Neural cell (in vitro differentiated cells): Measurements from ENCODE around the gene ITM2C. TPM values are rescaled to one million over a fixed set of nuclear protein-coding genes. Genes with fewer than 3 reads are reported as not detected.

Experiments used
- H2AFZ ChIP-seq: fragments of 200-600, 300-800 bp; sonication (generic), shearing (Covaris generic); 2 replicates; pipeline ENCODE4 v1.6.0; 2014; ENCODE audit warnings: low read depth, mild to moderate bottlenecking, antibody characterized with exemption, low read length, moderate library complexity
- H3F3A ChIP-seq: fragments of 200-600 bp; shearing (Covaris generic); 2 replicates; pipeline ENCODE4 v1.6.1; 2016; ENCODE audit warnings: mild to moderate bottlenecking, moderate library complexity, mixed read lengths, antibody characterized with exemption, low read length; ENCODE audit not compliant: insufficient read depth, poor library complexity, severe bottlenecking
- H3K27ac ChIP-seq: fragments of 200-600, 300-800 bp; sonication (generic), shearing (Covaris generic); 2 replicates; pipeline ENCODE4 v1.5.1; 2014; ENCODE audit warnings: mild to moderate bottlenecking, low read length, moderate library complexity
- H3K27me3 ChIP-seq: fragments of 300-800, 200-600 bp; sonication (generic), shearing (Covaris generic); 2 replicates; pipeline ENCODE4 v1.6.0; 2014; ENCODE audit warnings: mild to moderate bottlenecking, low read depth, low read length, moderate library complexity; ENCODE audit not compliant: insufficient read depth
- H3K36me3 ChIP-seq: fragments of 300-800, 200-600 bp; sonication (generic), shearing (Covaris generic); 2 replicates; pipeline ENCODE4 v1.5.1; 2014; ENCODE audit warnings: mild to moderate bottlenecking, antibody characterized with exemption, low read length, moderate library complexity; ENCODE audit not compliant: insufficient read depth
- H3K4me2 ChIP-seq: fragments of 300-800, 200-600 bp; sonication (generic), shearing (Covaris generic); 2 replicates; pipeline ENCODE4 v1.6.0; 2014; ENCODE audit warnings: mild to moderate bottlenecking, low read length
- H3K4me3 ChIP-seq: fragments of 300-800, 200-600 bp; sonication (generic), shearing (Covaris generic); 2 replicates; pipeline ENCODE4 v1.5.1; 2014; ENCODE audit warnings: mild to moderate bottlenecking, low read length, moderate library complexity
- H3K79me2 ChIP-seq: fragments of 200-600 bp; shearing (Covaris generic); replicated peaks from 2 replicates; pipeline ENCODE4 v1.6.0; 2014; ENCODE audit warnings: mild to moderate bottlenecking, low read length, moderate library complexity; ENCODE audit not compliant: insufficient read depth
- H3K9ac ChIP-seq: fragments of 300-800, 200-600 bp; sonication (generic), shearing (Covaris generic); 2 replicates; pipeline ENCODE4 v1.6.1; 2016; ENCODE audit warnings: mild to moderate bottlenecking, low read length, mixed read lengths
- H3K9me2 ChIP-seq: fragments of 200-600 bp; shearing (Covaris generic); 2 replicates; pipeline ENCODE4 v1.6.1; 2016; ENCODE audit warnings: mild to moderate bottlenecking, low read length, mixed read lengths; ENCODE audit not compliant: insufficient read depth
- H3K9me3 ChIP-seq: fragments of 200-600, 300-800 bp; sonication (generic), shearing (Covaris generic); 2 replicates; pipeline ENCODE4 v1.6.1; 2016; ENCODE audit warnings: mild to moderate bottlenecking, mixed run types, low read length, moderate library complexity, mixed read lengths
- H4K20me1 ChIP-seq: fragments of 200-600 bp; shearing (Covaris generic); 2 replicates; pipeline ENCODE4 v1.6.1; 2016; ENCODE audit warnings: mild to moderate bottlenecking, mixed run types; ENCODE audit not compliant: insufficient read depth
- EP300 ChIP-seq: fragments of 450-650 bp; conservative IDR thresholded peaks from 2 replicates; pipeline ENCODE4 v1.6.1; 2014; ENCODE audit warnings: antibody characterized with exemption, mild to moderate bottlenecking, moderate library complexity; ENCODE audit not compliant: poor library complexity, severe bottlenecking
- EZH2 ChIP-seq: fragments of 200-600, 300-800 bp; shearing (Covaris generic), sonication (generic); IDR thresholded peaks from 2 replicates; pipeline ENCODE4 v1.6.1; 2014; ENCODE audit warnings: antibody characterized with exemption, low read length, borderline replicate concordance, mild to moderate bottlenecking; ENCODE audit not compliant: insufficient read depth, poor library complexity, severe bottlenecking
- MXI1 ChIP-seq: fragments of 450-650 bp; conservative IDR thresholded peaks from 2 replicates; pipeline ENCODE4 v1.6.1; 2014; ENCODE audit warnings: antibody characterized with exemption, mild to moderate bottlenecking; ENCODE audit not compliant: poor library complexity, severe bottlenecking
- POLR2AphosphoS5 ChIP-seq: IDR thresholded peaks from 2 replicates; pipeline ENCODE4 v1.6.1; 2012
- RAD21 ChIP-seq: fragments of 450-650 bp; conservative IDR thresholded peaks from 2 replicates; pipeline ENCODE4 v1.6.1; 2014; ENCODE audit warnings: antibody characterized with exemption, mild to moderate bottlenecking, moderate library complexity
- SMC3 ChIP-seq: fragments of 450-650 bp; conservative IDR thresholded peaks from 2 replicates; pipeline ENCODE4 v1.6.1; 2014; ENCODE audit warnings: antibody characterized with exemption, mild to moderate bottlenecking, moderate library complexity; ENCODE audit not compliant: poor library complexity
- TAF1 ChIP-seq: IDR thresholded peaks from 2 replicates; pipeline ENCODE4 v1.6.1; 2012; ENCODE audit warnings: low read depth
- polyA plus RNA-seq: library from polyadenylated mRNA; depleted of rRNA; stranded (reverse); fragments of >200 nt; gene quantifications from 2 replicates; pipeline ENCODE4 v1.2.3, GENCODE V29; 2014
- TF ChIP-seq, protein P1 (sequence below): fragments of 450-650 bp; IDR thresholded peaks from 2 replicates; pipeline ENCODE4 v1.5.1; 2014; ENCODE audit warnings: antibody characterized with exemption, mild to moderate bottlenecking, moderate library complexity; ENCODE audit not compliant: poor library complexity, severe bottlenecking
- TF ChIP-seq, protein P2 (sequence below): IDR thresholded peaks from 2 replicates; pipeline ENCODE4 v1.6.1; 2012; ENCODE audit warnings: borderline replicate concordance

The ITM2C gene
- polyA plus RNA-seq, 1 donor from 2014 or later, result 186 TPM

DNA sequence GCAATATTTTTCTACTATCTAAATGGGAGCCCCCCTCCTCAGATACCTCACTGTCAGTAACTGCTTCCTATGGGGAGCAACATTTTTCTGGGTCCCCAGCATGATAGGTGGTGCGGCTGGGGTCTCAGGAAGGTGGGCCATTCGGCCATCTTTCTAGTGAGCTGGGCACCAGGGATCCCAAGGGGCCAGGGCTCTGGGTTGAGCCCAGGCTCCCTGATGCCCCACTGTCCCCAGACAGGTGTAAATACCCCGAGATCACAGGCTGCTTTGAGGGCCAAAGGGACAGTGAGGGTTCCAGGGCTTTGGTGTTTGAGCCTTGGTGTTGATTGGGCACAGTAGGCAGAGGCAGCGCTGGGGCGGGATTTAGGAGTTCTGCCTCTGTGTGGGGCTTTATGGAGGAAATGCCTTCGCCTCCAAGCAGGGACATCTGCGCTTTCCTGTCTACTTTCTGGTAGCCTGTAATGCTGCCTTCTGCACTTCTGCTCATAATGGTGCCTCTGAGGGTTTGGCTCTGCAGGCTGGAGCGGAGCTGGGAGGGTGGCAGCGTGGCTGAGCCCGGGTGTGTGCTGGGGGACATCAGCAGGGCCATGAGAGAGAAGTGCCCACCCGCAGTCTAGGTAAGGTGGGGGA, 5.3 kb downstream of the ITM2C start:
- Histone ChIP-seq H3K9me2 (no peaks in the 10 kb centered on the region), H3K9ac (peak overlapping the region; percentile 60), H4K20me1 (no peaks in the 10 kb centered on the region), H3K9me3 (no peaks in the 10 kb centered on the region), H3K4me3 (peak overlapping the region; percentile 55), H2AFZ (no peak overlapping the region), H3K27ac (peak overlapping the region; percentile 52), H3K79me2 (peaks cover 70% of the 10 kb centered on the region), H3K36me3 (no peaks in the 10 kb centered on the region), H3K27me3 (no peaks in the 10 kb centered on the region), H3F3A (no peaks in the 10 kb centered on the region), H3K4me2 (peak overlapping the region; percentile 56)
- TF ChIP-seq, protein P1, sequence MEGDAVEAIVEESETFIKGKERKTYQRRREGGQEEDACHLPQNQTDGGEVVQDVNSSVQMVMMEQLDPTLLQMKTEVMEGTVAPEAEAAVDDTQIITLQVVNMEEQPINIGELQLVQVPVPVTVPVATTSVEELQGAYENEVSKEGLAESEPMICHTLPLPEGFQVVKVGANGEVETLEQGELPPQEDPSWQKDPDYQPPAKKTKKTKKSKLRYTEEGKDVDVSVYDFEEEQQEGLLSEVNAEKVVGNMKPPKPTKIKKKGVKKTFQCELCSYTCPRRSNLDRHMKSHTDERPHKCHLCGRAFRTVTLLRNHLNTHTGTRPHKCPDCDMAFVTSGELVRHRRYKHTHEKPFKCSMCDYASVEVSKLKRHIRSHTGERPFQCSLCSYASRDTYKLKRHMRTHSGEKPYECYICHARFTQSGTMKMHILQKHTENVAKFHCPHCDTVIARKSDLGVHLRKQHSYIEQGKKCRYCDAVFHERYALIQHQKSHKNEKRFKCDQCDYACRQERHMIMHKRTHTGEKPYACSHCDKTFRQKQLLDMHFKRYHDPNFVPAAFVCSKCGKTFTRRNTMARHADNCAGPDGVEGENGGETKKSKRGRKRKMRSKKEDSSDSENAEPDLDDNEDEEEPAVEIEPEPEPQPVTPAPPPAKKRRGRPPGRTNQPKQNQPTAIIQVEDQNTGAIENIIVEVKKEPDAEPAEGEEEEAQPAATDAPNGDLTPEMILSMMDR, result no peak
- TF ChIP-seq EP300 (no peak), POLR2AphosphoS5 (no peak), RAD21 (no peak), EZH2 (no peak), TAF1 (no peak)
- TF ChIP-seq, protein P2, sequence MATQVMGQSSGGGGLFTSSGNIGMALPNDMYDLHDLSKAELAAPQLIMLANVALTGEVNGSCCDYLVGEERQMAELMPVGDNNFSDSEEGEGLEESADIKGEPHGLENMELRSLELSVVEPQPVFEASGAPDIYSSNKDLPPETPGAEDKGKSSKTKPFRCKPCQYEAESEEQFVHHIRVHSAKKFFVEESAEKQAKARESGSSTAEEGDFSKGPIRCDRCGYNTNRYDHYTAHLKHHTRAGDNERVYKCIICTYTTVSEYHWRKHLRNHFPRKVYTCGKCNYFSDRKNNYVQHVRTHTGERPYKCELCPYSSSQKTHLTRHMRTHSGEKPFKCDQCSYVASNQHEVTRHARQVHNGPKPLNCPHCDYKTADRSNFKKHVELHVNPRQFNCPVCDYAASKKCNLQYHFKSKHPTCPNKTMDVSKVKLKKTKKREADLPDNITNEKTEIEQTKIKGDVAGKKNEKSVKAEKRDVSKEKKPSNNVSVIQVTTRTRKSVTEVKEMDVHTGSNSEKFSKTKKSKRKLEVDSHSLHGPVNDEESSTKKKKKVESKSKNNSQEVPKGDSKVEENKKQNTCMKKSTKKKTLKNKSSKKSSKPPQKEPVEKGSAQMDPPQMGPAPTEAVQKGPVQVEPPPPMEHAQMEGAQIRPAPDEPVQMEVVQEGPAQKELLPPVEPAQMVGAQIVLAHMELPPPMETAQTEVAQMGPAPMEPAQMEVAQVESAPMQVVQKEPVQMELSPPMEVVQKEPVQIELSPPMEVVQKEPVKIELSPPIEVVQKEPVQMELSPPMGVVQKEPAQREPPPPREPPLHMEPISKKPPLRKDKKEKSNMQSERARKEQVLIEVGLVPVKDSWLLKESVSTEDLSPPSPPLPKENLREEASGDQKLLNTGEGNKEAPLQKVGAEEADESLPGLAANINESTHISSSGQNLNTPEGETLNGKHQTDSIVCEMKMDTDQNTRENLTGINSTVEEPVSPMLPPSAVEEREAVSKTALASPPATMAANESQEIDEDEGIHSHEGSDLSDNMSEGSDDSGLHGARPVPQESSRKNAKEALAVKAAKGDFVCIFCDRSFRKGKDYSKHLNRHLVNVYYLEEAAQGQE, result no peak

DNA sequence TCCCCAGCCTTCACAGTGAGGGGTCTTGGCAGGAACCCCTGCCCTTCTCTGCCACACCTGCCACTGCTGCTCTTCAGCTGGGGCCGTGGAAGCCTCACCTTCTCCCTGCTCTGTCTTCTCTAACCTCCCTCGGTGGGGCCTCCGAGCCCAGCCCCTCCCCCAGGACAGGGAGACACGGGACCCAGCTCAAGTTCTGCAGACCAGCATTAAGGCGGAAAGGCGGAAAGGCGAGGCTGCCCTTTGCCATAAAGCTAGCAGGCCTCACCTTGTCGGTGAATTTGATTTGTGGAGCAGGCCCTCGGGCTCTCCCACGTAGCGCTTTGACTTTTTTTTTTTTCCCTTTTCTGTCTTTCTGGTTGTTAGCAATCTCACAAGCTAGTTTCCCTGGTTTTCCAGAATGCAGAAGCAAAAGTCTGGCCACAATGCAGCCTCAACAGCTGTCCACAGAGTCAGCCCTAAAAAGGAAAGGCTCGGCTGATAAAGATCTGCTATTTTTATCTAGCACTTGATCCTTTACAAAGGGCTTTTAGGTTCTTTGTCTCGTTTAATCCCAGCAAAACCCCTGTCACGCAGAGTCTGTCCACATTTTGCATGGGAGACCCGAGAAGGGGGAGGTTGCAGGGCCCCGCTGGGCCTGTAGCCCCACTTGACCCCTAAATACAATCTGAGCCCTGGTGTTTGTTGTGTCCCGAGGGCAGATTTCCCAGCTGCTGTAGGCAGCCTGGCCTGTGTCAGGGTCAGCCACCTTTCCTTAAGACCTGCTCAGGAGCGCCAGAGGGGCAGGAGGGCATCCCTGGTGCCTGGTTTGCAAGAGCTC, 6.0 kb downstream of the ITM2C start:
- Histone ChIP-seq H2AFZ (no peak overlapping the region), H3K27ac (peak overlapping the region; percentile 52), H3K9me3 (no peaks in the 10 kb centered on the region), H3F3A (no peaks in the 10 kb centered on the region), H3K79me2 (peaks cover 67% of the 10 kb centered on the region), H3K4me3 (peak overlapping the region; percentile 55), H3K9ac (peak overlapping the region; percentile 60), H4K20me1 (no peaks in the 10 kb centered on the region), H3K9me2 (no peaks in the 10 kb centered on the region), H3K27me3 (no peaks in the 10 kb centered on the region), H3K36me3 (no peaks in the 10 kb centered on the region), H3K4me2 (no peak overlapping the region)
- TF ChIP-seq EZH2 (no peak), RAD21 (no peak), MXI1 (no peak), EP300 (no peak), SMC3 (no peak), POLR2AphosphoS5 (no peak), TAF1 (no peak)
- TF ChIP-seq, protein P1, result no peak
- TF ChIP-seq, protein P2, result no peak
